Keratinocyte (primary cell): ENCODE measurements around the gene PRKCA. TPM values are rescaled to one million over a fixed set of nuclear protein-coding genes. Genes with fewer than 3 reads are reported as not detected.

Source experiments
- DNase-seq: peaks from one replicate; pipeline ENCODE4 v3.0.0-alpha.2; 2011; ENCODE audit warnings: low read depth, missing footprints, low spot score
- FAIRE-seq: peaks from 2 replicates; lab custom pipeline; 2011; peaks lifted over from hg19 to GRCh38; lab: Jason Lieb, UNC
- H2AFZ ChIP-seq: 2 replicates; pipeline ENCODE4 v1.6.0; 2012; ENCODE audit warnings: low read length, control low read depth, inconsistent platforms; ENCODE audit not compliant: control insufficient read depth
- H3K27ac ChIP-seq: 2 replicates; pipeline ENCODE4 v1.5.1; 2011; ENCODE audit warnings: low read length; ENCODE audit not compliant: control insufficient read depth, insufficient read depth
- H3K27me3 ChIP-seq: 3 replicates; pipeline ENCODE4 v1.6.0; 2011; ENCODE audit warnings: low read length; ENCODE audit not compliant: control insufficient read depth, insufficient read depth; ENCODE audit errors: extremely low read depth
- H3K36me3 ChIP-seq, 2 experiments: 2 replicates in 1 of 2; 3 replicates in 1 of 2; pipeline ENCODE4 v1.5.1; 2011; ENCODE audit warnings: low read length in 2 of 2, mild to moderate bottlenecking in 1 of 2; ENCODE audit not compliant: control insufficient read depth in 2 of 2, insufficient read depth in 2 of 2; ENCODE audit errors: extremely low read depth in 1 of 2
- H3K4me1 ChIP-seq: 3 replicates; pipeline ENCODE4 v1.5.1; 2011; ENCODE audit warnings: low read length; ENCODE audit not compliant: control insufficient read depth, insufficient read depth; ENCODE audit errors: extremely low read depth
- H3K4me2 ChIP-seq: 3 replicates; pipeline ENCODE4 v1.6.0; 2011; ENCODE audit warnings: low read depth, low read length; ENCODE audit not compliant: control insufficient read depth, insufficient read depth; ENCODE audit errors: extremely low read depth
- H3K4me3 ChIP-seq, 3 experiments: fragments of 200-600 bp in 1 of 3; sonication (generic) in 1 of 3; 2 replicates in 2 of 3; 3 replicates in 1 of 3; pipeline ENCODE4 v1.5.1; 2011 to 2016; ENCODE audit warnings: low read length in 3 of 3, mild to moderate bottlenecking in 3 of 3, control low read depth in 2 of 3, inconsistent platforms in 1 of 3, low read depth in 1 of 3, mixed read lengths in 1 of 3, mixed run types in 1 of 3, moderate library complexity in 1 of 3; ENCODE audit not compliant: control insufficient read depth in 2 of 3, insufficient read depth in 2 of 3; ENCODE audit errors: extremely low read depth in 1 of 3
- H3K79me2 ChIP-seq: 2 replicates; pipeline ENCODE4 v1.6.0; 2012; ENCODE audit warnings: low read length; ENCODE audit not compliant: control insufficient read depth, insufficient read depth
- H3K9ac ChIP-seq: 3 replicates; pipeline ENCODE4 v1.6.0; 2011; ENCODE audit warnings: low read length; ENCODE audit not compliant: control insufficient read depth, insufficient read depth; ENCODE audit errors: extremely low read depth
- H3K9me1 ChIP-seq: 3 replicates; pipeline ENCODE4 v1.6.0; 2011; ENCODE audit warnings: low read length; ENCODE audit not compliant: control insufficient read depth, insufficient read depth; ENCODE audit errors: extremely low read depth
- H3K9me3 ChIP-seq: 2 replicates; pipeline ENCODE4 v1.5.1; 2012; ENCODE audit warnings: low read depth, low read length; ENCODE audit not compliant: control insufficient read depth
- H4K20me1 ChIP-seq: 3 replicates; pipeline ENCODE4 v1.6.0; 2011; ENCODE audit warnings: low read length; ENCODE audit not compliant: control insufficient read depth, insufficient read depth; ENCODE audit errors: extremely low read depth
- EZH2 ChIP-seq: IDR thresholded peaks from one replicate; pipeline ENCODE4 v1.6.1; 2012; ENCODE audit warnings: inconsistent platforms, mild to moderate bottlenecking, low read length, moderate library complexity
- dilution Hi-C: fragments of 300-500 bp; cut with MboI; formaldehyde crosslinking; loops from one replicate; pipeline ENCODE4 v1.7.0; 2020; ENCODE audit warnings: low sequenced_read_pairs; ENCODE audit not compliant: extremely low pct_ligation_motif_present
- polyA plus RNA-seq, 5 experiments: library from polyadenylated mRNA; depleted of rRNA in 3 of 5; stranded (reverse) in 3 of 5; stranded (forward) in 1 of 5; unstranded in 1 of 5; fragments of >200 nt; gene quantifications; 1 replicate in 1 of 5; 2 replicates in 3 of 5; 3 replicates in 1 of 5; pipeline versions ENCODE4 v1.2.1 to v1.2.3, GENCODE V29; 2011 to 2012; ENCODE audit warnings: missing spikeins in 2 of 5, low read depth in 1 of 5, low replicate concordance in 1 of 5
- TF ChIP-seq, protein P1 (sequence below), 3 experiments: IDR thresholded peaks in 1 of 3; conservative IDR thresholded peaks in 1 of 3; optimal IDR thresholded peaks in 1 of 3; 2 replicates in 2 of 3; 3 replicates in 1 of 3; pipeline versions ENCODE3 to v1.5.1; 2011; ENCODE audit warnings: low read length in 3 of 3, mild to moderate bottlenecking in 3 of 3, moderate library complexity in 2 of 3, control low read depth in 1 of 3, inconsistent platforms in 1 of 3; ENCODE audit not compliant: insufficient read depth in 2 of 3; ENCODE audit errors: extremely low read depth in 1 of 3

PRKCA gene
- polyA plus RNA-seq, 1 donor (not counting 4 experiments of a cell fraction or from before 2014, with no cell fraction given), result 3.6 TPM

DNA sequence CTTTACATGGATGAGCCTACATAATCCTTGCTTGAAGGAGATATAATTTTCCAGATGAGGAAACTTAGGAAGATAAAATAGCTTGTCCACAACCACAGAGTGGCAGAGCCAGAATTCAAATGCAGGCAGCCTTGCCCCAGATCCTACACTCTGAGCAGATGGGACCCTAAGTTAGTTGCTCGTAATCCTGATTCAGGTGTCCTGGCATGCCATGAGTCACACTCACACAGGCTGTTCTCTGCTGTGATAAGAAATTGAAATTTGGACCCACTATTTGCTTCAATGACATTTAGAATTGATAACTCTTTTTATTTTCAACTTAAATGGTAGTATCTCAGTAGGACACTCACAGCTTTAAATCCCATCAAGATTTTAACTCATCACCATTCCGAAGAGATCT, 381.8 kb downstream of the PRKCA start:
- no peaks in the 10 kb centered on the region for H4K20me1 ChIP-seq
- no peak for DNase-seq
- peaks cover 0 to 2% of the 10 kb centered on the region in 2 experiments for H3K36me3 ChIP-seq
- H3K9me1 ChIP-seq, result no peaks in the 10 kb centered on the region
- no peaks in the 10 kb centered on the region for H3K79me2 ChIP-seq
- H2AFZ ChIP-seq, result no peak overlapping the region
- H3K4me2 ChIP-seq, result no peak overlapping the region
- H3K4me3 ChIP-seq, result no peak overlapping the region
- FAIRE-seq, result no peak
- H3K9me3 ChIP-seq, result peaks cover 2% of the 10 kb centered on the region
- no peaks in the 10 kb centered on the region for H3K4me1 ChIP-seq
- no peak for TF ChIP-seq EZH2
- TF ChIP-seq, protein P1, sequence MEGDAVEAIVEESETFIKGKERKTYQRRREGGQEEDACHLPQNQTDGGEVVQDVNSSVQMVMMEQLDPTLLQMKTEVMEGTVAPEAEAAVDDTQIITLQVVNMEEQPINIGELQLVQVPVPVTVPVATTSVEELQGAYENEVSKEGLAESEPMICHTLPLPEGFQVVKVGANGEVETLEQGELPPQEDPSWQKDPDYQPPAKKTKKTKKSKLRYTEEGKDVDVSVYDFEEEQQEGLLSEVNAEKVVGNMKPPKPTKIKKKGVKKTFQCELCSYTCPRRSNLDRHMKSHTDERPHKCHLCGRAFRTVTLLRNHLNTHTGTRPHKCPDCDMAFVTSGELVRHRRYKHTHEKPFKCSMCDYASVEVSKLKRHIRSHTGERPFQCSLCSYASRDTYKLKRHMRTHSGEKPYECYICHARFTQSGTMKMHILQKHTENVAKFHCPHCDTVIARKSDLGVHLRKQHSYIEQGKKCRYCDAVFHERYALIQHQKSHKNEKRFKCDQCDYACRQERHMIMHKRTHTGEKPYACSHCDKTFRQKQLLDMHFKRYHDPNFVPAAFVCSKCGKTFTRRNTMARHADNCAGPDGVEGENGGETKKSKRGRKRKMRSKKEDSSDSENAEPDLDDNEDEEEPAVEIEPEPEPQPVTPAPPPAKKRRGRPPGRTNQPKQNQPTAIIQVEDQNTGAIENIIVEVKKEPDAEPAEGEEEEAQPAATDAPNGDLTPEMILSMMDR (optimal IDR thresholded peaks at IDR 0.05 in 1 of 3, IDR thresholded peaks at IDR 0.05 in 1 of 3, conservative IDR thresholded peaks at IDR 0.05 in 1 of 3; ENCODE audit: extremely low read depth in 1 of 3, insufficient read depth in 2 of 3, low read length in 3 of 3), result no peak
- no peak overlapping the region for H3K27ac ChIP-seq
- dilution Hi-C loops, result no loop called here
- H3K27me3 ChIP-seq, result no peaks in the 10 kb centered on the region
- H3K9ac ChIP-seq, result no peak overlapping the region

DNA sequence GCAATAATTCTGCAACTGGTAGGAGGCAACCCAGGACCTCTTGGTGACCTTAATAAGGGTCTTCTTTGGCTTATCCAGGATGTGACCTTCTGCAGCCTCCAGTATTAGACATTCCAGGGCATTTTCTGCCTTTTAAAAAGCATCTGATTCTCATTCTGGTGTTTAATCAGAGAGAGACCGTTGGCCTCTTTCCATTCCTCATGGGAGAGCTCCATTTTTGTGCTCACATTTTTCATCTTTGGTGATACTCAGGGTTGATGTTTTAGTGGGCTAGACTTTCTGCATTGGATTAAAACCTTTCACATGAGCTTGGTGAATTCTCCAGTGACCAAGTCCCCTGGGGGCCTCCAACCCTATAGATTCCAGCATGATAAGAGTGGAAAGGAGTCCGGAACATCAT, 382.3 kb downstream of the PRKCA start:
- H3K4me3 ChIP-seq, result no peak overlapping the region
- H3K27me3 ChIP-seq, result no peaks in the 10 kb centered on the region
- peaks cover 0 to 2% of the 10 kb centered on the region in 2 experiments for H3K36me3 ChIP-seq
- H3K9me3 ChIP-seq, result no peaks in the 10 kb centered on the region
- H3K4me2 ChIP-seq, result no peak overlapping the region
- no peaks in the 10 kb centered on the region for H3K9me1 ChIP-seq
- H3K9ac ChIP-seq, result no peak overlapping the region
- no peaks in the 10 kb centered on the region for H3K79me2 ChIP-seq
- DNase-seq (no peak), FAIRE-seq (no peak)
- no peak for TF ChIP-seq EZH2
- TF ChIP-seq, protein P1 (optimal IDR thresholded peaks at IDR 0.05 in 1 of 3, IDR thresholded peaks at IDR 0.05 in 1 of 3, conservative IDR thresholded peaks at IDR 0.05 in 1 of 3; ENCODE audit: extremely low read depth in 1 of 3, insufficient read depth in 2 of 3, low read length in 3 of 3), result no peak
- H2AFZ ChIP-seq, result no peak overlapping the region
- no peaks in the 10 kb centered on the region for H3K4me1 ChIP-seq
- H4K20me1 ChIP-seq, result no peaks in the 10 kb centered on the region
- H3K27ac ChIP-seq, result no peak overlapping the region
- dilution Hi-C loops, result no loop called here
